GM06990 (cell line): Measurements from ENCODE around the gene C2CD4A.

Experiments used
- DNase-seq: peaks from one replicate; pipeline ENCODE4 v3.0.0-alpha.2; 2011; ENCODE audit not compliant: insufficient read length; ENCODE audit errors: extremely low read depth
- H3K27me3 ChIP-seq: replicated peaks from 2 replicates; pipeline ENCODE4 v1.6.0; 2011; ENCODE audit warnings: low read length; ENCODE audit not compliant: control insufficient read depth, insufficient read depth
- H3K36me3 ChIP-seq: 2 replicates; pipeline ENCODE4 v1.5.1; 2011; ENCODE audit warnings: low read length; ENCODE audit not compliant: control insufficient read depth, insufficient read depth
- H3K4me3 ChIP-seq: replicated peaks from 2 replicates; pipeline ENCODE4 v1.5.1; 2011; ENCODE audit warnings: low read depth, mild to moderate bottlenecking, control low read depth, low read length
- TF ChIP-seq, protein P1 (sequence below): IDR thresholded peaks from 2 replicates; pipeline ENCODE4 v1.5.1; 2011; ENCODE audit warnings: low read length, control low read depth, mild to moderate bottlenecking, inconsistent platforms; ENCODE audit not compliant: insufficient read depth, poor library complexity, severe bottlenecking

Gene C2CD4A

GRCh38 chr15:62087671-62088352, 21.0 kb downstream of the C2CD4A start:
- TF ChIP-seq, protein P1, sequence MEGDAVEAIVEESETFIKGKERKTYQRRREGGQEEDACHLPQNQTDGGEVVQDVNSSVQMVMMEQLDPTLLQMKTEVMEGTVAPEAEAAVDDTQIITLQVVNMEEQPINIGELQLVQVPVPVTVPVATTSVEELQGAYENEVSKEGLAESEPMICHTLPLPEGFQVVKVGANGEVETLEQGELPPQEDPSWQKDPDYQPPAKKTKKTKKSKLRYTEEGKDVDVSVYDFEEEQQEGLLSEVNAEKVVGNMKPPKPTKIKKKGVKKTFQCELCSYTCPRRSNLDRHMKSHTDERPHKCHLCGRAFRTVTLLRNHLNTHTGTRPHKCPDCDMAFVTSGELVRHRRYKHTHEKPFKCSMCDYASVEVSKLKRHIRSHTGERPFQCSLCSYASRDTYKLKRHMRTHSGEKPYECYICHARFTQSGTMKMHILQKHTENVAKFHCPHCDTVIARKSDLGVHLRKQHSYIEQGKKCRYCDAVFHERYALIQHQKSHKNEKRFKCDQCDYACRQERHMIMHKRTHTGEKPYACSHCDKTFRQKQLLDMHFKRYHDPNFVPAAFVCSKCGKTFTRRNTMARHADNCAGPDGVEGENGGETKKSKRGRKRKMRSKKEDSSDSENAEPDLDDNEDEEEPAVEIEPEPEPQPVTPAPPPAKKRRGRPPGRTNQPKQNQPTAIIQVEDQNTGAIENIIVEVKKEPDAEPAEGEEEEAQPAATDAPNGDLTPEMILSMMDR: no peak
- no peak for DNase-seq

GRCh38 chr15:62088353-62088693, 21.5 kb downstream of the C2CD4A start:
- no peak for DNase-seq
- Histone ChIP-seq H3K4me3 (no peak overlapping the region), H3K27me3 (no peaks in the 10 kb centered on the region), H3K36me3 (no peaks in the 10 kb centered on the region; the same call in 1 of the 2 replicates)
- TF ChIP-seq, protein P1: no peak

More at GRCh38 chr15:62087671-62088352, 21.0 kb downstream of the C2CD4A start:
- Histone ChIP-seq H3K36me3 (no peaks in the 10 kb centered on the region; the same call in 1 of the 2 replicates), H3K27me3 (no peaks in the 10 kb centered on the region), H3K4me3 (no peak overlapping the region)

- Histone ChIP-seq H3K27me3 (no peaks in the 10 kb centered on the region), H3K36me3 (no peaks in the 10 kb centered on the region; the same call in 1 of the 2 replicates), H3K4me3 (no peak overlapping the region)
- no peak for DNase-seq
- TF ChIP-seq, protein P1: no peak
Measured at GRCh38 chr15:62089616-62090015, 22.8 kb downstream of the C2CD4A start.

- no peak for DNase-seq
- H3K4me3 ChIP-seq: no peak overlapping the region
- H3K36me3 ChIP-seq: no peaks in the 10 kb centered on the region
- TF ChIP-seq, protein P1: no peak
- no peaks in the 10 kb centered on the region for H3K27me3 ChIP-seq
Measured at GRCh38 chr15:62090988-62091387, 24.2 kb downstream of the C2CD4A start.

DNA sequence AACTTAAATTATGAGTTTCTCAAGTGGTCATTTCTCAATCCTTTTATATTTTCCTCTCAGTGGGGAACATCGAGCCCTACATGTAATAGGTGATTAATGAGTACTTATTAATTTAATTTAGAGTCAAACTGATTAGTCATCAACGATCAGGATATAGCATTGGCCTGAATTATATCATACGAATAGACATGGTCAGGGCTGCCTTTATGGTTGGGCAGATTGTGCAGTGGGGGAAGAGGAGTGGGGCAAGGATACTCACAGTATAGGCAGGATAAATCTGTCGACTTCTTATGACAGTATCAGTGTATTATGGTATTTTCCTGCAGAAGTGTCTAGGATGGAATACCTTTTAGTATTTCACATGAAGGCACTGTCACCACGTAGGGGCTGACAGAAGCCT, 27.0 kb downstream of the C2CD4A start:
- TF ChIP-seq, protein P1: no peak
- no peaks in the 10 kb centered on the region for H3K27me3 ChIP-seq
- H3K36me3 ChIP-seq: no peaks in the 10 kb centered on the region
- DNase-seq: no peak
- no peak overlapping the region for H3K4me3 ChIP-seq

DNA sequence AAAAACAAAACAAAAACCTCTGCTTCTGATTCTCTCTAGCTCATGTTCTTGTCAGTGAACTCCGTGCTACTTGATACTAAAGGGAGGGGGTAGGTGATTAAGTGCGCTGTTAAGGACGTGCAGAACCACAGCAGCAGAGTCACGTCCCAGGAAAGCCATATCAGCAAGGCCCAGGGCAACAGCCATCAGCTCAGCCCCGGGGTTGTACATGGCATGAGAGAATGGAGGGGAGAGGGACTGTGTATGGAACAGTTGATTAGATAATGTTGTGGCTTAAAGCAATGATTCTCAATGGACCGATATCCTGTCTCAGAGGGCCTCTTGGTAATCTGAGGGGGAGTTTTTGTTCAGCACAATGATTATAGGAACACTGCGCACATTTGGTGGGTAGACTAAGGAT, 27.6 kb downstream of the C2CD4A start:
- no peaks in the 10 kb centered on the region for H3K36me3 ChIP-seq
- TF ChIP-seq, protein P1: no peak
- DNase-seq: no peak
- H3K4me3 ChIP-seq: no peak overlapping the region
- no peaks in the 10 kb centered on the region for H3K27me3 ChIP-seq
